ENCODE results near the gene ZNF484. TPM values are rescaled to one million over a fixed set of nuclear protein-coding genes. Genes with fewer than 3 reads are reported as not detected.
"Not testable (repeated sequence)": the region's sequence is repeated elsewhere in the genome, so short reads cannot be mapped to it uniquely, and the experiment has no call there.

The ZNF484 gene
- total RNA-seq, 1 donor: 13.0 TPM

DNA sequence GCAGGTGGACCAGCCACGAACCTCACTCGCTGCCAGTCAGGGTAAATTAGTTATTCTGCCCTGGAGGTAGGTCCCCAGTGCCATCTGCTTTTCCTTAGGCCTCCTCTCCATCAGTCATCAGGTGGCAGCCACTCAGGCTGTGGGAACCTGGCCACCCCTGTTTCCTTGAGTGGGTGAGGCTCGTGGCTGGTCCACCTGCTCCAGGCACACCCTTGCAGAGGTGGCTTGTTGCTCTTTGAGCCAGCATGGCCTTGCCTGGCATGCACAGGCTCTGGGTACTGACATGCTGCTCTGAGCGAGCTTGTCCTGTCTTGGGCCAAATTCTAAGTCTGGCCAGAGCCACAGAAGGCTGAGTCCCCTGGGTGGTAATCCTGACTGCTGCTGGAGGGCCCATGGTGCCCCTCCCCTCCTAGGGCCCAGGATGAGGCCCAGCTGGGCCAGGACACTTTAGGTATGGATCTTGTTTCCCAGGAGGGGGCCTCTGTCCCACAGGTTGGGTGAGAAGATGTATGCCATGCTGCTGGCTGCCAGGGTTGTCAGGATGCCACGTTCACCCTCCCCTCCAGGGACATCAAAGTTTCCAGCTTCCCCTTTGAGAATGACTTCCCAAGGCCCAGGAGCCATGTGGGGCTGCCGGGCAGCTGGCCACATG, 17.0 kb upstream of the ZNF484 start:
- Histone ChIP-seq H3K9me3 (ENCODE audit: low read depth, low read length) (no peaks in the 10 kb centered on the region), H3K79me2 (ENCODE audit: insufficient read depth, low read length) (no peaks in the 10 kb centered on the region), H3K27ac (ENCODE audit: low read depth, low read length) (no peak overlapping the region), H3K36me3 (ENCODE audit: insufficient read depth, low read length) (no peaks in the 10 kb centered on the region), H4K20me1 (ENCODE audit: insufficient read depth, low read length) (no peaks in the 10 kb centered on the region), H3K4me2 (ENCODE audit: insufficient read depth, low read length) (no peak overlapping the region), H3K4me3 (ENCODE audit: insufficient read depth, low read length) (no peak overlapping the region), H2AFZ (ENCODE audit: low read length) (no peak overlapping the region), H3K4me1 (ENCODE audit: insufficient read depth, low read length) (no peaks in the 10 kb centered on the region), H3K27me3 (ENCODE audit: insufficient read depth, low read length) (peaks cover 3% of the 10 kb centered on the region)
- TF ChIP-seq, protein P1, sequence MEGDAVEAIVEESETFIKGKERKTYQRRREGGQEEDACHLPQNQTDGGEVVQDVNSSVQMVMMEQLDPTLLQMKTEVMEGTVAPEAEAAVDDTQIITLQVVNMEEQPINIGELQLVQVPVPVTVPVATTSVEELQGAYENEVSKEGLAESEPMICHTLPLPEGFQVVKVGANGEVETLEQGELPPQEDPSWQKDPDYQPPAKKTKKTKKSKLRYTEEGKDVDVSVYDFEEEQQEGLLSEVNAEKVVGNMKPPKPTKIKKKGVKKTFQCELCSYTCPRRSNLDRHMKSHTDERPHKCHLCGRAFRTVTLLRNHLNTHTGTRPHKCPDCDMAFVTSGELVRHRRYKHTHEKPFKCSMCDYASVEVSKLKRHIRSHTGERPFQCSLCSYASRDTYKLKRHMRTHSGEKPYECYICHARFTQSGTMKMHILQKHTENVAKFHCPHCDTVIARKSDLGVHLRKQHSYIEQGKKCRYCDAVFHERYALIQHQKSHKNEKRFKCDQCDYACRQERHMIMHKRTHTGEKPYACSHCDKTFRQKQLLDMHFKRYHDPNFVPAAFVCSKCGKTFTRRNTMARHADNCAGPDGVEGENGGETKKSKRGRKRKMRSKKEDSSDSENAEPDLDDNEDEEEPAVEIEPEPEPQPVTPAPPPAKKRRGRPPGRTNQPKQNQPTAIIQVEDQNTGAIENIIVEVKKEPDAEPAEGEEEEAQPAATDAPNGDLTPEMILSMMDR (IDR thresholded peaks at IDR 0.05; ENCODE audit: extremely low read depth, low read depth, low read length): no peak
- DNase-seq (ENCODE audit: insufficient read length, low spot score, missing footprints): no peak

DNA sequence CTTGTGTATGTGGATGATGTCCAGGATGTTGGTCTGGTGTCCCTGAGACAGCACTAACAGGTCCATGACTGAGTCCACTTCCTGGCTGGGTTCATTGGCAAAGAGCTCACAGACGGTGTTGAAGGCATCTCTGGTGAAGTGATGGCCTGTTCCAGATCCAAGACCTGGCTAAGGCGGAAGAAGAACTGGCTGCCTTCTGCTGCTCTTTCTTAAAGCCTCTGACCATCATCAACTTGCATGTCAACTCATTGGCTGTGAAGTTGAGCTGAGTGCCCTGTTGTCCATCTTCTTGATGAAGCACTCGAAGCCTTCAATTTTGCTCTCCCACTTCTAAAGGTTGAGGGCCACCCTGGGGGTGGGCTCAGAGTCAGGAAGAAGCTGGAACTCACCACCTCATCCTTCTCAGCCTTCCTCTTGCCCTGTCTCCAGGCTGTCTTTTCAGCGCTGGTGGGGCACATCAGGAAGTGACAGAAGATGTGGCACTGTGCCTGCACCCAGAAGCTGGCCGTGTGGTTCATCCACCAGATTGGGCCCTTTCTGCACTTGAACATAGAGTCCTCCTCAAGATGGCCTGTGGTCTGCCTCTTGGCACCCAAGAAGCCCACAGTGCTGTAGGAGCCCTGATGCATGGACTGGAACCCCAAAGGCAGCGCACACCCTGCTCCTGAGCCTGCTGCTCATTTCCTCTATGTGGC, 16.2 kb upstream of the ZNF484 start:
- not testable (repeated sequence) for H3K27ac ChIP-seq (ENCODE audit: low read depth, low read length); H4K20me1 ChIP-seq (ENCODE audit: insufficient read depth, low read length); H3K79me2 ChIP-seq (ENCODE audit: insufficient read depth, low read length); H2AFZ ChIP-seq (ENCODE audit: low read length); H3K4me2 ChIP-seq (ENCODE audit: insufficient read depth, low read length); H3K36me3 ChIP-seq (ENCODE audit: insufficient read depth, low read length); H3K4me1 ChIP-seq (ENCODE audit: insufficient read depth, low read length); DNase-seq (ENCODE audit: insufficient read length, low spot score, missing footprints); H3K4me3 ChIP-seq (ENCODE audit: insufficient read depth, low read length); H3K27me3 ChIP-seq (ENCODE audit: insufficient read depth, low read length); H3K9me3 ChIP-seq (ENCODE audit: low read depth, low read length)

DNA sequence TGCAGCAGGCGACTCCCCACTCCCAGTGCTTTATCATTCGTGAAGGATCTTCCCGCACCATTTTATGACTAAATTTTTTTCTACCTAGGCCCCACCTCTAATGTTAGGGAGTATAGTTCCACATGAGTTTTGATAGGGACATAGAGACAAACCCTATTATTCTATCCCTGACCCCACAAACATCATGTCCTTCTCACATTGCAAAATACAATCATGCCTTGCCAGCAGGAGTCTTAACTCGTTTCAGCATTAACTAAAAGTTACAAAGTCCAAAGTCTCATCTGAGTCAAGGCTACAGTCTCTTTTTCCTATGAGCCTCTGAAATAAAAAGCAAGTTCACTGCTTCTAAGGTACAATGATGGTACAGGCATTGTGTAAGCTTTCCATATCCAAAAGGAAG, 14.4 kb upstream of the ZNF484 start:
- not testable (repeated sequence) for H3K27ac ChIP-seq (ENCODE audit: low read depth, low read length); H3K4me3 ChIP-seq (ENCODE audit: insufficient read depth, low read length); H3K4me1 ChIP-seq (ENCODE audit: insufficient read depth, low read length); H3K4me2 ChIP-seq (ENCODE audit: insufficient read depth, low read length); H4K20me1 ChIP-seq (ENCODE audit: insufficient read depth, low read length); H3K79me2 ChIP-seq (ENCODE audit: insufficient read depth, low read length); H3K9me3 ChIP-seq (ENCODE audit: low read depth, low read length); DNase-seq (ENCODE audit: insufficient read length, low spot score, missing footprints); H2AFZ ChIP-seq (ENCODE audit: low read length); H3K36me3 ChIP-seq (ENCODE audit: insufficient read depth, low read length)
- peaks cover 13% of the 10 kb centered on the region for H3K27me3 ChIP-seq (ENCODE audit: insufficient read depth, low read length)

DNA sequence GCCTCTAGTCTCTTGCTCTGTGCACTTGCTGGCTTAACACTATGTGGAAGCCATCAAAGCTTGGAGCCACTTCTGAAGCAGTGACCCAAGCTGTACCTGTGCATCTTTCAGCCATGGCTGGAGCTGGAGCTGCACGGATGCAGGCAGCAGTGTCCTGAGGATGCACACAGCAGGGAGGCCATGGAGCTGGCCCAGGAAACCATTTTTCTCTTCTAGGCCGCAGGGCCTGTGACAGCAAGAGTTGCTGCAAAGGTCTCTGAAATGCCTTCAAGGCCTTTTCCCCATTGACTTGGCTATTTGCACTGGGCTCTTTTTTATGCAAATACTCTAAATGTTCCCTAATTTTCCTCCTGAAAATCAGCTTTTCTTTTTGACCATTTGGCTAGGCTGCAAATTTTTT, 12.9 kb upstream of the ZNF484 start:
- TF ChIP-seq, protein P1 (IDR thresholded peaks at IDR 0.05; ENCODE audit: extremely low read depth, low read depth, low read length): no peak
- Histone ChIP-seq H3K27ac (ENCODE audit: low read depth, low read length) (no peak overlapping the region), H3K4me2 (ENCODE audit: insufficient read depth, low read length) (no peak overlapping the region), H3K4me1 (ENCODE audit: insufficient read depth, low read length) (no peaks in the 10 kb centered on the region), H2AFZ (ENCODE audit: low read length) (no peak overlapping the region), H3K9me3 (ENCODE audit: low read depth, low read length) (no peaks in the 10 kb centered on the region), H3K36me3 (ENCODE audit: insufficient read depth, low read length) (no peaks in the 10 kb centered on the region), H3K4me3 (ENCODE audit: insufficient read depth, low read length) (no peak overlapping the region), H4K20me1 (ENCODE audit: insufficient read depth, low read length) (no peaks in the 10 kb centered on the region), H3K27me3 (ENCODE audit: insufficient read depth, low read length) (peaks cover 16% of the 10 kb centered on the region), H3K79me2 (ENCODE audit: insufficient read depth, low read length) (no peaks in the 10 kb centered on the region)
- no peak for DNase-seq (ENCODE audit: insufficient read length, low spot score, missing footprints)

DNA sequence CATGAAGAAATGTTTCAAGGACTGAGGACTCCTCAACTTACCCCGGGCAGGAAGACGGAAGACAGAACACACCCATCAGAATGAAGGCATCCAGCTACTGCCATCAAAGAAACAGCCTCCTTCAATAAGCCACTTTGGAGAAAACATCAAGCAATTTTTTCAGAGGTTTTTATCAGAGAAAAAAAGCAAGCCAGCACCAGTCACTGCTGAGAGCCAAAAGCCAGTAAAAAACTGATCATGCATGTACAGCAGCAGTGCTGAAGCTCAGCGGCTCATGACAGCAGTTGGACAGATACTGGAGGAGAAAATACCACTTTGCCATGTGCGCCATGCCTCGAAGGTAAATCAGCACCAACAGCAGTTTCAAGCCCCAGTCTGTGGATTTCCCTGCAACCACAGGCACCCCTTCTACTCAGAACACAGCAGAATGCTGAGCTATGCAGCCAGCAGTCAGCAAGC, 10.1 kb upstream of the ZNF484 start:
- DNase-seq (ENCODE audit: insufficient read length, low spot score, missing footprints): no peak
- TF ChIP-seq, protein P1 (IDR thresholded peaks at IDR 0.05; ENCODE audit: extremely low read depth, low read depth, low read length): no peak
- no peak overlapping the region for H3K4me2 ChIP-seq (ENCODE audit: insufficient read depth, low read length)
- H3K27ac ChIP-seq (ENCODE audit: low read depth, low read length): no peak overlapping the region
- peaks cover 16% of the 10 kb centered on the region for H3K27me3 ChIP-seq (ENCODE audit: insufficient read depth, low read length)
- H3K36me3 ChIP-seq (ENCODE audit: insufficient read depth, low read length): no peaks in the 10 kb centered on the region
- H3K79me2 ChIP-seq (ENCODE audit: insufficient read depth, low read length): no peaks in the 10 kb centered on the region
- no peak overlapping the region for H3K4me3 ChIP-seq (ENCODE audit: insufficient read depth, low read length)
- no peak overlapping the region for H2AFZ ChIP-seq (ENCODE audit: low read length)
- no peaks in the 10 kb centered on the region for H4K20me1 ChIP-seq (ENCODE audit: insufficient read depth, low read length)
- H3K9me3 ChIP-seq (ENCODE audit: low read depth, low read length): no peaks in the 10 kb centered on the region
- H3K4me1 ChIP-seq (ENCODE audit: insufficient read depth, low read length): no peaks in the 10 kb centered on the region

DNA sequence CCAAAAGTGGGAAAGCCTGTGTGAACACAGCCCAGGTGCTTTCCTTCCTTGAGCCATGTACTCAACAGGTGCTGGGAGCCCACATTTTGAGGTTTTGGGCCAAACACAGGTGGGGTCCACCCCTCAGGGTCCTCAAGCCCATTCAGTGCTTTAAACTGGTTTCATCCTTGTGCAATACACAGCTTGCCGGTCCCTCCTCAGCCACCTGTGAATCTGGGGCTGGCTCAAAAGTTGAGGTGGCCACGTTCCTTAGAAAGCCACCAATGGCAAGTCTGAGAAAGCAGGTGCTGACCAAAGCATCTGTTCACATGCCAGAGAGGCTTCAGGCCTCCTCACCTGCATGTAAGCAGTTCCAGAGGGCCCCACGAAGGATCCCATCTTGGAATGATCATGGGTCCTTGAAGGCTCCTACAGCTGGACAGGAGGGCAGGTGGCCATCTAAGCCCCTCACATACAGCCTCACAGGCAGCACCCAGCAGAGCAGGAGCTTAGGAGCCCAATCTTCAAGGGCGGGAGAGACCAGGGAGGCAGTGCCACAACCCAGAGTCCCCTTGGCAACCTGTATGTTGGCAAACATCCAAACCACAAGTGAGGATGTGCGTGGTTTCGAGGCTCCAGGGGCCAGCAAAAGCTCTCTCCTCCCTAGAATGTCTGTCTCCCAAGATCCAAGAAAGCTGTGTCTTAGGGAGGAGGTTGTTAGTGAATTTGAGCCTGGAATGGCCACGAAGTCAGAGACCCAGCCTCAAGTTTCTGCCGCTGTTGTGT, 9.2 kb upstream of the ZNF484 start:
- not testable (repeated sequence) for H3K27ac ChIP-seq (ENCODE audit: low read depth, low read length); H3K9me3 ChIP-seq (ENCODE audit: low read depth, low read length); H3K4me2 ChIP-seq (ENCODE audit: insufficient read depth, low read length); H4K20me1 ChIP-seq (ENCODE audit: insufficient read depth, low read length); H3K4me3 ChIP-seq (ENCODE audit: insufficient read depth, low read length); H3K4me1 ChIP-seq (ENCODE audit: insufficient read depth, low read length); H2AFZ ChIP-seq (ENCODE audit: low read length); DNase-seq (ENCODE audit: insufficient read length, low spot score, missing footprints); H3K79me2 ChIP-seq (ENCODE audit: insufficient read depth, low read length); H3K36me3 ChIP-seq (ENCODE audit: insufficient read depth, low read length)
- H3K27me3 ChIP-seq (ENCODE audit: insufficient read depth, low read length): peaks cover 16% of the 10 kb centered on the region
